Activated T-helper 1 cell treated with anti-CD3 and anti-CD28 coated beads, Interleukin-12 subunit alpha, Interleukin-12 subunit beta, Interleukin-2, Interleukin-4 antibody, amounts not matched to agents 30 ng/mL and 10 ng/mL and 1 ng/mL, durations not matched to agents 14 hours and 24 hours and 36 hours (primary cell): ENCODE data around the gene KIRREL3. TPM values are rescaled to one million over a fixed set of nuclear protein-coding genes. Genes with fewer than 3 reads are reported as not detected.

Experiments
- DNase-seq: peaks from one replicate; pipeline ENCODE4 v3.0.0; 2021; ENCODE audit warnings: low spot score
- H3K27ac Mint-ChIP-seq: one replicate; pipeline ENCODE4 v1.8.0; 2021; ENCODE audit warnings: mild to moderate bottlenecking, mixed read lengths
- H3K27me3 Mint-ChIP-seq: one replicate; pipeline ENCODE4 v1.8.0; 2022; ENCODE audit warnings: mild to moderate bottlenecking, moderate library complexity, mixed read lengths; ENCODE audit not compliant: insufficient read depth
- H3K36me3 Mint-ChIP-seq: one replicate; pipeline ENCODE4 v1.8.0; 2021; ENCODE audit warnings: low read depth, mixed read lengths
- H3K4me1 Mint-ChIP-seq: one replicate; pipeline ENCODE4 v1.8.0; 2021; ENCODE audit warnings: low read depth, mixed read lengths
- H3K4me3 Mint-ChIP-seq: one replicate; pipeline ENCODE4 v1.8.0; 2021; ENCODE audit warnings: mild to moderate bottlenecking, moderate library complexity, mixed read lengths
- H3K9me3 Mint-ChIP-seq: one replicate; pipeline ENCODE4 v1.8.0; 2021; ENCODE audit warnings: mixed read lengths
- intact Hi-C: fragments of 100-400 bp; cut with micrococcal nuclease; formaldehyde crosslinking; loops from one replicate; pipeline ENCODE4 v1.15.1; 2024
- total RNA-seq: library from RNA; stranded (reverse); gene quantifications from 2 replicates; pipeline ENCODE4 v1.2.3, GENCODE V29; 2022

Gene KIRREL3
- total RNA-seq, 1 donor from 2014 or later, result not detected

- no peaks in the 10 kb centered on the region for H3K4me1 Mint-ChIP-seq
- H3K36me3 Mint-ChIP-seq, result no peaks in the 10 kb centered on the region
- DNase-seq, result no peak
- peaks cover 3% of the 10 kb centered on the region for H3K27me3 Mint-ChIP-seq
- intact Hi-C loops, result no loop called here
- H3K4me3 Mint-ChIP-seq, result no peak overlapping the region
- no peak overlapping the region for H3K27ac Mint-ChIP-seq
- no peaks in the 10 kb centered on the region for H3K9me3 Mint-ChIP-seq
Measured at GRCh38 chr11:126647735-126648134, 352.8 kb downstream of the KIRREL3 start.

DNA sequence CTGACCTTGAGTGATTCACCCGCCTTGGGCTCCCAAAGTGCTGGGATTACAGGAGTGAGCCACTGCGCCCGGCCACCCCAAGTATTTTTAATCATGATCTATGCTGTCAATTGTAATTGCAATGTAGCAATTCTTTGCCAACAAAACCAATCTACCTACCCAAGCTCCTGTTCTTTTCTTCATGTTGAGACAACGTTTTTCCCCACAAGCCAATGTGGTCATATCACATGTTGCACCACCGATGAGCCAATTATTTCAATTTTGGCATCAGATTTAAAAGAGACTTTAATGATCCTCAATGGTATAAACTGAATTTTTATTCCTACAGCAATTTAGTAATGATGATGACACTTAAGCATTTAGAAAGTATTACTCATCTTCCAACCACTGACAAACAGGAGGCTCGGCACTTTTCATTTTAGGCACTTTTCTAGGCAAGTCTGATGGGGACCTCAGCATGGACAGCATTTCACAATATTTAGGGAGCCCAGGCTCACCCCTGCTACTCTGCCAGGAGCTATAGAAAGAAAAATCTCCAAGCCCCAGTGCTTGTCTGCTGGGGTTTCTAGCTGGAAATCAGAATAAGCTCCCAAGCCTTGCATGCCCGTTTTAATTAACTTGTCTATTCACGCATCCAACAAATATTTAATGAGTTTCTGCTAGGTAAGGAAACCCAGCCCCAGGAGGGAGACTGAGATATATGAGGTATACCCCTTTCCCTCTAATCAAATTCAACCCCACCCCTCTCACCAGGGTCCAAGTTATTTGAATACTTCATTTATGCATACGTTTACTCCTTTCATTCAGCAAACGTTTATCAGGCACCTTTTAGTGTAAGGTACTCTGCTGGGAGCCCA lies 353.6 kb downstream of the KIRREL3 start:
- intact Hi-C loops, result no loop called here
- DNase-seq, result no peak
- Mint-ChIP-seq H3K9me3 (no peaks in the 10 kb centered on the region), H3K4me3 (no peak overlapping the region), H3K4me1 (no peaks in the 10 kb centered on the region), H3K27me3 (peaks cover 3% of the 10 kb centered on the region), H3K36me3 (no peaks in the 10 kb centered on the region), H3K27ac (no peak overlapping the region)

DNA sequence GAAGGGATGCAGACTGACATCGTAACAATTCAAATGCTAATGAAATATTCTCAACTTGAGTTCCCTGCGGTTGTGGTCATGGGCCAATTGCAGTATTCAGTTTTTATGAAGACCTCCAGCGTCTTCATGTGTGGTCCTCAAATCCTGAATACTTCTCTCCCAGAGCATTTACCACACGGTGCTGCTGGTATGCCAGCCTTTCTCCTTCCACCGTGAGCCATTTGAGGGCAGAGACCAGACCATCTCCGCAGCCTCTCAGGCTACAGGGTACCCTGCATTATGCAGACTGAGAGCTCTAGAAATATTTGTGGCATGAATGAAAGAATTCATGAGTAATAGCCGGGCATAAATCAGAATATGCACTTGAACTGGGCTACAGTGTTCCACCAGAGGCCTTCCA lies 355.4 kb downstream of the KIRREL3 start:
- Mint-ChIP-seq H3K27me3 (peaks cover 3% of the 10 kb centered on the region), H3K36me3 (no peaks in the 10 kb centered on the region), H3K9me3 (no peaks in the 10 kb centered on the region), H3K27ac (no peak overlapping the region), H3K4me3 (no peak overlapping the region), H3K4me1 (no peaks in the 10 kb centered on the region)
- intact Hi-C loops, result no loop called here
- DNase-seq, result no peak

DNA sequence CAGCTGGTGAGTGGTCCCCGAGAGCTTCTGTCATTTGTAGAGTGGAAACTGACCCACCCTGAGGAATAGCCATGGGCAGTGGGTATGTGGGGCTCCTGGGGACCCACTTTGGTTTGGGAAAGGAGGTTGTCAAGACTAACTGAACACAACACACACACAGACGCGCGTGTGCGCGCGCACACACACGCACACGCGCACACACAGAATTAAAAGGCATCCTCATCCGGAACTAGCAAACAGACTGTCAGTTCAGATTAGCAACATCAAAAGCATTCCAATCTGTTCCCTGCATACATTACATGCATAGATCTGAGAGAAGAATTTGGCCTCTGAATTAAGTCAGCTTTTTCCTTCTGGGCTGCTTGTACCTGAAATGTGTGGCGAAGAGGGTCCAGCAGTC lies 360.4 kb downstream of the KIRREL3 start:
- Mint-ChIP-seq H3K27me3 (peaks cover 4% of the 10 kb centered on the region), H3K27ac (no peak overlapping the region), H3K9me3 (no peaks in the 10 kb centered on the region), H3K4me1 (no peaks in the 10 kb centered on the region), H3K4me3 (no peak overlapping the region), H3K36me3 (no peaks in the 10 kb centered on the region)
- intact Hi-C loops, result no loop called here
- no peak for DNase-seq

DNA sequence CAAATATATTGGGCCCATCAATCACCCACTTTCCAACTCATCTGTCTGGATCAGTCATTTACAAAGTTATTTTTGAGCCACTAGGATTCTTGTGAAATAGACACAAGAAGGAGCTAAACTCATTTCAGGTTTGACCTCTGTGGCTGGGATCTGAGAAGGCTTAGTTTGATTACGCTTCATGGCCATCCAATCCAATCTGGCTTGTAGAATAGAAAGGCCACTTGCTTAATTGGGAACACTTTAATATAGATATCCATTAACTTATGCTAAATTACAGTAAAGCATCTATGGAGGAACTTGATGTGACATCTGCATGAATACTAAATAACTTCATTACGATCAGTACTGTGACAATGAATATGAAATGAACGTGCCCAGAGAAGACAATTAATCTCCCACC lies 360.9 kb downstream of the KIRREL3 start:
- no peak overlapping the region for H3K27ac Mint-ChIP-seq
- no peaks in the 10 kb centered on the region for H3K9me3 Mint-ChIP-seq
- DNase-seq, result no peak
- H3K27me3 Mint-ChIP-seq, result peaks cover 4% of the 10 kb centered on the region
- no peaks in the 10 kb centered on the region for H3K4me1 Mint-ChIP-seq
- intact Hi-C loops, result no loop called here
- no peaks in the 10 kb centered on the region for H3K36me3 Mint-ChIP-seq
- H3K4me3 Mint-ChIP-seq, result no peak overlapping the region

GRCh38 chr11:126638648-126639047 lies 361.9 kb downstream of the KIRREL3 start:
- DNase-seq, result no peak
- intact Hi-C loops, result no loop called here
- H3K4me1 Mint-ChIP-seq, result no peaks in the 10 kb centered on the region
- no peaks in the 10 kb centered on the region for H3K36me3 Mint-ChIP-seq
- no peaks in the 10 kb centered on the region for H3K9me3 Mint-ChIP-seq
- H3K27ac Mint-ChIP-seq, result no peak overlapping the region
- no peak overlapping the region for H3K4me3 Mint-ChIP-seq
- peaks cover 4% of the 10 kb centered on the region for H3K27me3 Mint-ChIP-seq

- intact Hi-C loops, result no loop called here
- no peak for DNase-seq
- Mint-ChIP-seq H3K36me3 (no peaks in the 10 kb centered on the region), H3K4me1 (no peaks in the 10 kb centered on the region), H3K4me3 (no peak overlapping the region), H3K27ac (no peak overlapping the region), H3K27me3 (peaks cover 4% of the 10 kb centered on the region), H3K9me3 (no peaks in the 10 kb centered on the region)
Measured at GRCh38 chr11:126637795-126638175, 362.8 kb downstream of the KIRREL3 start.

GRCh38 chr11:126636911-126637794 lies 363.4 kb downstream of the KIRREL3 start:
- no peak overlapping the region for H3K4me3 Mint-ChIP-seq
- no peak overlapping the region for H3K27ac Mint-ChIP-seq
- no peaks in the 10 kb centered on the region for H3K4me1 Mint-ChIP-seq
- no peak for DNase-seq
- no peaks in the 10 kb centered on the region for H3K36me3 Mint-ChIP-seq
- peaks cover 4% of the 10 kb centered on the region for H3K27me3 Mint-ChIP-seq
- H3K9me3 Mint-ChIP-seq, result no peaks in the 10 kb centered on the region
- intact Hi-C loops, result no loop called here

DNA sequence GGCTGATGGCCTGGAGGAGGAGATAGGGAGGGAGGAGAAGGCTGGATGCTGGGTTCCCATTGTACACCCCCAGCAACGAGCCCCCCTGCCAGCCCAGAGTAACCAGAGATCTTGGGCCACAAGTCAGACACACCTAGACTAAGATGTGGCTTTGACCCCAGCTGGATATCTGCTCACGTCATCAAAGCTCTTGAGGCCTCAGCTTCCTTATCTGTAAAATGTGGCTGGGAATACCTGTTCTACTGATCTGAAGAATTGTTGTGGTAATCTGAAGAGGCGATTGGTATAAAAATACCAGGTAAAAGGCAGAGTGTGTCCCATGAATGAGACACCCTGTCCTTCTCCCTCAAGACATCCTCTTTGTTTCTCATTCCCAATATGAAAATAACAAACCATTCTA lies 365.1 kb downstream of the KIRREL3 start:
- Mint-ChIP-seq H3K9me3 (no peaks in the 10 kb centered on the region), H3K27ac (no peak overlapping the region), H3K27me3 (peaks cover 4% of the 10 kb centered on the region), H3K4me3 (no peak overlapping the region), H3K4me1 (no peaks in the 10 kb centered on the region), H3K36me3 (no peaks in the 10 kb centered on the region)
- DNase-seq, result no peak
- intact Hi-C loops, result no loop called here

DNA sequence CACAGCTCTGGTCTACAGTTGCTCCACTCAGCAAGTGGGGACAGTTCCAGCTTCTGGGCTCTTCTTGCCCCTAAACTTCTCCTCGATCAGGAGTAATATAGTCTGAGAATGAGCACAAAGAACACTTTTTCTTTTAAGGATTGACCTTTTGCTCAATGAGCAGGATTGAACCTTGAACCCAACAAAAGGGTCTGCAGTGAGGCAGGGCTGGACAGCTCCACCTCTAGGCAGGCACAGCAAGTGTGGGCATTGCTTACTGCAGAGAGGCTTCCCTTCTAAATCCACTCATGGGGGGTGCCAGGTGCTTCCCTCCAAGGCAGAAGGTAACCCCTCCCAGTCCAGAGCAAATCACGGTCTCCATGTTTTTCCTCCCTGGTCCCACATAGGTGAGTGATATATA lies 365.6 kb downstream of the KIRREL3 start:
- H3K9me3 Mint-ChIP-seq, result no peaks in the 10 kb centered on the region
- H3K4me1 Mint-ChIP-seq, result no peaks in the 10 kb centered on the region
- no peaks in the 10 kb centered on the region for H3K36me3 Mint-ChIP-seq
- H3K4me3 Mint-ChIP-seq, result no peak overlapping the region
- DNase-seq, result no peak
- H3K27ac Mint-ChIP-seq, result no peak overlapping the region
- H3K27me3 Mint-ChIP-seq, result peaks cover 4% of the 10 kb centered on the region
- intact Hi-C loops, result no loop called here

GRCh38 chr11:126633330-126633729 lies 367.2 kb downstream of the KIRREL3 start:
- H3K9me3 Mint-ChIP-seq, result no peaks in the 10 kb centered on the region

DNA sequence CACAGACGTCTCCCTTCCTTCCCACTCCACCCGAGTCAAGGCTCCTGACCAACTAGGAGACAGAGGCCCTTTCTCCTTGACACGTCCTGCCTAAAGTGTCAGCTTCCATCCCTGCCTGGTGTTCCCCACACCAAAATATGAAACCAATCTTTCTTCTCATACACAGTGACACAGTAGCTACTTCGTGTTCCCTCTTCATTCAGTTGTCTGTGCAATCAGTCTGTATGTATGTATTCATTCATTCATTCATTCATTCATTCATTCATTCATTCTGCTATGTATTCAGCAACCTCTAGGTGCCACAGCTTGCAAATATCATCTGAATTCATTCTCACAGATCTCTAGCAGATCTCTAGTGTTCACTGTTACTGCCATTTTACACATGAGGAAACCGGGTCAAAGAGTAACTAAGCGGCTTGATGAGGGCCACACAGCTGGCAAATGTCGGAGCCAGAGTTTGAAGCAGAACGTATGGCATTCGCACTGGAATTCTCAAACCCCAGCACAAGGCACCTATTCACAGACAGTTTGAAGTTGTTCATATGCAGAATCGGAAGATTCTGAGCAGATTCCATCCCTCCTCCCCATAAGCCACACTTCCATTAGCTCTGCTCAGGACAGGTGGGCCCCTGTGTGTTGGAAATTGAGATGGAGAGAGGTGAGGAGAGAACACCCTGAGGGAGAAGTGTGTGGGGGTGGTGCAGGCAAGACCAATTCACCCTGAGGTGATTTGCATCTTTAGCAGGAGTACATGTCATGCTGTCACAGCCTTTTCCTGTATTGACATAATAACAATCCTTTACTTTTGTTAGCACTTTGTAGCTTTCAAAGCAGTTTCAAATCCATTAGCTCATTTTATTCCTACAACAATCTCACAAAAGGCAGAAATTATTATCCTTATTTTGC lies 369.4 kb downstream of the KIRREL3 start:
- Mint-ChIP-seq H3K36me3 (no peaks in the 10 kb centered on the region), H3K9me3 (no peaks in the 10 kb centered on the region), H3K4me1 (no peaks in the 10 kb centered on the region), H3K27ac (no peak overlapping the region), H3K4me3 (no peak overlapping the region), H3K27me3 (peaks cover 1% of the 10 kb centered on the region)
- no peak for DNase-seq
- intact Hi-C loops, result no loop called here

More at GRCh38 chr11:126633330-126633729, 367.2 kb downstream of the KIRREL3 start:
- no peak overlapping the region for H3K27ac Mint-ChIP-seq
- H3K36me3 Mint-ChIP-seq, result no peaks in the 10 kb centered on the region
- no peaks in the 10 kb centered on the region for H3K4me1 Mint-ChIP-seq
- no peak overlapping the region for H3K4me3 Mint-ChIP-seq
- DNase-seq, result no peak
- H3K27me3 Mint-ChIP-seq, result peaks cover 4% of the 10 kb centered on the region
- intact Hi-C loops, result no loop called here
